B cell (primary cell): ENCODE results near the gene LTB4R. TPM values are rescaled to one million over a fixed set of nuclear protein-coding genes. Genes with fewer than 3 reads are reported as not detected.

Experiments
- ATAC-seq: fragments of 200-7000 bp; cut with Tn5 transposase; one replicate; pipeline ENCODE4 v1.10.0; 2021; ENCODE audit warnings: low read depth, mild to moderate bottlenecking, moderate number of reproducible peaks, moderate library complexity
- CTCF ChIA-PET: fragments of 350-600 bp; sonication (Branson Sonifier 250); formaldehyde crosslinking; loops from one replicate; lab custom pipeline; 2021; ENCODE audit warnings: antibody characterized with exemption, inconsistent platforms; lab: Charles Lee
- POLR2A ChIA-PET: fragments of 350-600 bp; sonication (Branson Sonifier 250); formaldehyde crosslinking; loops from one replicate; lab custom pipeline; 2021; ENCODE audit warnings: antibody characterized with exemption; lab: Charles Lee
- DNase-seq: peaks from one replicate; pipeline ENCODE4 v3.0.0; 2013
- H2AFZ ChIP-seq: 2 replicates; pipeline ENCODE4 v1.6.1; 2012; ENCODE audit warnings: mild to moderate bottlenecking, low read depth, low read length; ENCODE audit not compliant: insufficient read depth, poor library complexity, severe bottlenecking
- H3K27ac ChIP-seq, 2 donors: 1 replicate in 1 of 2; 2 replicates in 1 of 2; pipeline ENCODE4 v1.5.1; 2012 to 2013; ENCODE audit warnings: low read length in 2 of 2, mild to moderate bottlenecking in 2 of 2, moderate library complexity in 1 of 2
- H3K27me3 ChIP-seq, 4 experiments: fragments of 200-600 bp in 1 of 4; sonication (generic) in 1 of 4; replicated peaks in 1 of 4; 1 replicate in 2 of 4; 2 replicates in 2 of 4; pipeline versions ENCODE4 v1.6.1 to v1.7.0; 2013 to 2016; ENCODE audit warnings: low read length in 3 of 4, mild to moderate bottlenecking in 2 of 4, mixed read lengths in 1 of 4, moderate library complexity in 1 of 4; ENCODE audit not compliant: insufficient read depth in 4 of 4, control insufficient read depth in 3 of 4; ENCODE audit errors: control extremely low read depth in 1 of 4
- H3K36me3 ChIP-seq, 2 experiments: replicated peaks in 1 of 2; 1 replicate in 1 of 2; 2 replicates in 1 of 2; pipeline versions ENCODE4 v1.6.1 to v1.7.1; 2013; ENCODE audit warnings: low read length in 1 of 2; ENCODE audit not compliant: insufficient read depth in 2 of 2, control insufficient read depth in 1 of 2; ENCODE audit errors: control extremely low read depth in 1 of 2, extremely low read depth in 1 of 2
- H3K4me1 ChIP-seq, 2 donors: fragments of 200-600 bp in 1 of 2; sonication (generic) in 1 of 2; 1 replicate in 1 of 2; 2 replicates in 1 of 2; pipeline versions ENCODE4 v1.5.1 to v1.6.1; 2013 to 2017; ENCODE audit warnings: low read length in 2 of 2; ENCODE audit not compliant: control insufficient read depth in 2 of 2, insufficient read depth in 2 of 2
- H3K4me2 ChIP-seq: replicated peaks from 2 replicates; pipeline ENCODE3; 2012; ENCODE audit warnings: mild to moderate bottlenecking, low read depth, low read length; ENCODE audit not compliant: poor library complexity, severe bottlenecking
- H3K4me3 ChIP-seq, 5 experiments: fragments of 200-600 bp in 1 of 5; sonication (generic) in 1 of 5; 1 replicate in 3 of 5; 2 replicates in 2 of 5; pipeline versions ENCODE4 v1.5.1 to v1.7.0; 2011 to 2016; ENCODE audit warnings: low read length in 4 of 5, mild to moderate bottlenecking in 4 of 5, low read depth in 2 of 5, control low read depth in 1 of 5, moderate library complexity in 1 of 5; ENCODE audit not compliant: insufficient read depth in 1 of 5; ENCODE audit errors: control extremely low read depth in 1 of 5, extremely low read depth in 1 of 5
- H3K79me2 ChIP-seq: fragments of 200-600 bp; sonication (generic); one replicate; pipeline ENCODE4 v1.6.0; 2016; ENCODE audit warnings: low read length; ENCODE audit not compliant: control insufficient read depth, insufficient read depth
- H3K9ac ChIP-seq: fragments of 200-600 bp; sonication (generic); 2 replicates; pipeline ENCODE4 v1.6.1; 2017; ENCODE audit warnings: mild to moderate bottlenecking, low read length, moderate library complexity
- H3K9me3 ChIP-seq, 3 donors: one replicate each; pipeline versions ENCODE4 v1.6.1 to v1.7.1; 2013; ENCODE audit warnings: low read length in 2 of 3; ENCODE audit not compliant: control insufficient read depth in 2 of 3, insufficient read depth in 1 of 3; ENCODE audit errors: control extremely low read depth in 1 of 3
- H4K20me1 ChIP-seq: 2 replicates; pipeline ENCODE4 v1.6.0; 2012; ENCODE audit warnings: mild to moderate bottlenecking, low read length; ENCODE audit not compliant: insufficient read depth, control insufficient read depth, poor library complexity, severe bottlenecking
- H3K27ac Mint-ChIP-seq: one replicate; pipeline ENCODE4 v1.8.0; 2021; ENCODE audit warnings: mixed read lengths
- H3K27me3 Mint-ChIP-seq: one replicate; pipeline ENCODE4 v1.8.0; 2021; ENCODE audit warnings: mixed read lengths
- H3K4me1 Mint-ChIP-seq: one replicate; pipeline ENCODE4 v1.8.0; 2021; ENCODE audit warnings: mixed read lengths
- H3K4me3 Mint-ChIP-seq: one replicate; pipeline ENCODE4 v1.8.0; 2021; ENCODE audit warnings: mixed read lengths
- H3K9me3 Mint-ChIP-seq: one replicate; pipeline ENCODE4 v1.8.0; 2022; ENCODE audit warnings: mixed read lengths; ENCODE audit not compliant: insufficient read depth
- CTCF ChIP-seq: fragments of 200-600 bp; IDR thresholded peaks from one replicate; pipeline ENCODE4 v1.8.0; 2022; ENCODE audit warnings: antibody characterized with exemption, mild to moderate bottlenecking
- EZH2 ChIP-seq: IDR thresholded peaks from 2 replicates; pipeline ENCODE4 v1.6.1; 2012; ENCODE audit warnings: borderline replicate concordance, low read depth, mild to moderate bottlenecking, moderate library complexity, low read length; ENCODE audit not compliant: insufficient read depth, poor library complexity, severe bottlenecking
- WGBS: methylation state at CpG from one replicate; pipeline ENCODE4 v1.1.5; 2013; ENCODE audit warnings: missing lambda C conversion rate; ENCODE audit not compliant: insufficient coverage; 5-methylcytosine and 5-hydroxymethylcytosine counted together
- intact Hi-C: fragments of 100-400 bp; cut with micrococcal nuclease; formaldehyde crosslinking; loops from one replicate; pipeline ENCODE4 v1.10.0; 2022
- polyA plus RNA-seq: library from polyadenylated mRNA; depleted of rRNA; stranded (reverse); fragments of >200 nt; gene quantifications from 2 replicates; pipeline ENCODE4 v1.2.3, GENCODE V29; 2012
- total RNA-seq, 2 donors: library from RNA; stranded (reverse); fragments of 120-200 nt in 1 of 2; gene quantifications; 1 replicate in 1 of 2; 2 replicates in 1 of 2; pipeline versions ENCODE4 v1.2.3 to v1.2.4, GENCODE V29; 2013 to 2022

LTB4R gene
- total and polyA plus RNA-seq, 2 donors (not counting 1 experiment from before 2014, with no cell fraction given) = 8.8 to 19.1 TPM

GRCh38 chr14:24364841-24365240 lies 53.5 kb downstream of the LTB4R start:
- H3K9me3 Mint-ChIP-seq = no peaks in the 10 kb centered on the region
- no peak overlapping the region for H3K4me3 ChIP-seq
- no CpG with 5 or more reads among the region's 1 CpG for WGBS
- peaks cover 0 to 32% (median 6%) of the 10 kb centered on the region in 4 experiments for H3K27me3 ChIP-seq
- peaks cover 20% of the 10 kb centered on the region for H3K27me3 Mint-ChIP-seq
- H2AFZ ChIP-seq = no peak overlapping the region
- no peaks in the 10 kb centered on the region for H3K36me3 ChIP-seq
- H3K9me3 ChIP-seq = peaks cover 0 to under 1% (median 0%) of the 10 kb centered on the region in 3 donors
- peaks cover 30 to 39% of the 10 kb centered on the region in 2 donors for H3K4me1 ChIP-seq
- ChIA-PET CTCF (interaction anchor here (0.8 to 2.3 kb wide), 16 partner anchors 18 to 122 kb away, joined by 3 to 148 read pairs (median 6); partner anchors contain the start of genes ADCY4, CBLN3, KHNYN and RIPK3), POLR2A (interaction anchor here (0.8 to 2.2 kb wide), 4 partner anchors 26 to 66 kb away, joined by 3 to 78 read pairs (median 4); partner anchors contain the start of genes CBLN3 and KHNYN)
- H3K79me2 ChIP-seq = no peaks in the 10 kb centered on the region
- H3K4me2 ChIP-seq = no peak overlapping the region
- no peak for TF ChIP-seq EZH2
- no peak for TF ChIP-seq CTCF
- H4K20me1 ChIP-seq = no peaks in the 10 kb centered on the region
- H3K27ac ChIP-seq = no peak overlapping the region
- DNase-seq = no peak
- peaks cover 32% of the 10 kb centered on the region for H3K4me1 Mint-ChIP-seq
- intact Hi-C loops = loop anchor here (1.0 to 10.0 kb wide), 7 partner anchors 47 to 340 kb away; partner anchors contain the start of genes EMC9 and SDR39U1
- H3K9ac ChIP-seq = no peak overlapping the region
- H3K27ac Mint-ChIP-seq = peak overlapping the region; percentile 46
- no peak overlapping the region for H3K4me3 Mint-ChIP-seq
- ATAC-seq = no peak
